Right cardiac atrium (tissue), 5 donors: Measurements from ENCODE around the gene ANKK1. TPM values are rescaled to one million over a fixed set of nuclear protein-coding genes. Genes with fewer than 3 reads are reported as not detected.

Experiments
- ATAC-seq, 2 donors: fragments of 200-7000 bp; cut with Tn5 transposase; one replicate each; pipeline versions ENCODE4 v1.8.0 to v1.9.1; 2020; ENCODE audit warnings: moderate library complexity in 2 of 2, mild to moderate bottlenecking in 1 of 2
- DNase-seq, 3 donors: peaks; one replicate each; pipeline ENCODE4 v3.0.0-alpha.2; 2020
- H3K27ac ChIP-seq: one replicate; pipeline ENCODE4 v1.5.1; 2013; ENCODE audit warnings: mild to moderate bottlenecking, low read length, control low read depth, moderate library complexity
- H3K27me3 ChIP-seq: one replicate; pipeline ENCODE4 v1.6.1; 2013; ENCODE audit not compliant: control insufficient read depth, insufficient read depth
- H3K4me1 ChIP-seq: one replicate; pipeline ENCODE4 v1.6.1; 2013; ENCODE audit warnings: low read length; ENCODE audit not compliant: control insufficient read depth, insufficient read depth
- H3K4me3 ChIP-seq: one replicate; pipeline ENCODE4 v1.5.1; 2013; ENCODE audit warnings: low read length, control low read depth
- H3K9me3 ChIP-seq: one replicate; pipeline ENCODE4 v1.6.1; 2013; ENCODE audit warnings: low read length; ENCODE audit not compliant: control insufficient read depth
- WGBS: extraction: QIAGEN DNeasy Blood & Tissue Kit; methylation state at CpG from one replicate; pipeline ENCODE4 v1.1.7; 2013; 5-methylcytosine and 5-hydroxymethylcytosine counted together
- intact Hi-C, 4 donors: fragments of 100-400 bp; cut with DNase I; formaldehyde crosslinking; loops; one replicate each; pipeline versions ENCODE4 v1.11.0 to v1.14.0; 2022 to 2023
- polyA plus RNA-seq: library from polyadenylated mRNA; stranded (reverse); fragments of 200-250 nt; gene quantifications from one replicate; pipeline ENCODE4 v1.2.3, GENCODE V29; 2013
- total RNA-seq, 4 donors: library from RNA; stranded (reverse); fragmentation: NEBNext Ultra II Directional; extraction: Animal tissue kit (Norgen Biotek cat#: 25700); gene quantifications; one replicate each; pipeline ENCODE4 v1.2.1, GENCODE V29; 2021
- donor health status: healthy with polysubstance abuse.
- donor health status: DM: no; HTN: yes; CAD: no.
- donor health status: DM: no; HTN: no; CAD: no.
- donor health status: DM: no; HTN: yes; CAD: no; lungs with severe emphysema.
- donor health status: DM: yes; HTN: yes; CAD: no.

The ANKK1 gene
- total and polyA plus RNA-seq, 5 donors: 0.14 to 0.23 TPM; not detected in 3

- no peak overlapping the region for H3K4me3 ChIP-seq
- ATAC-seq (no peak), DNase-seq (no peak)
- H3K27me3 ChIP-seq: no peaks in the 10 kb centered on the region
- H3K4me1 ChIP-seq: no peaks in the 10 kb centered on the region
- no peak overlapping the region for H3K27ac ChIP-seq
- 67% methylated on average over 1 of the region's 1 CpG for WGBS
- H3K9me3 ChIP-seq: no peaks in the 10 kb centered on the region
- intact Hi-C loops: no loop called here
Observed at GRCh38 chr11:113396690-113397089, 9.1 kb downstream of the ANKK1 start.

GRCh38 chr11:113397212-113397611 lies 9.6 kb downstream of the ANKK1 start:
- H3K27me3 ChIP-seq: no peaks in the 10 kb centered on the region
- DNase-seq: no peak
- no peak overlapping the region for H3K27ac ChIP-seq
- H3K4me3 ChIP-seq: no peak overlapping the region
- H3K4me1 ChIP-seq: no peaks in the 10 kb centered on the region
- intact Hi-C loops: no loop called here
- no peak for ATAC-seq
- 70% methylated on average over 7 of the region's 7 CpGs for WGBS
- no peaks in the 10 kb centered on the region for H3K9me3 ChIP-seq

GRCh38 chr11:113397821-113398220 lies 10.2 kb downstream of the ANKK1 start:
- Histone ChIP-seq H3K4me1 (no peaks in the 10 kb centered on the region), H3K27ac (no peak overlapping the region), H3K9me3 (no peaks in the 10 kb centered on the region), H3K27me3 (no peaks in the 10 kb centered on the region), H3K4me3 (no peak overlapping the region)
- WGBS: 93% methylated on average over 4 of the region's 4 CpGs
- ATAC-seq (no peak), DNase-seq (no peak)
- intact Hi-C loops: no loop called here

GRCh38 chr11:113398669-113399430 lies 11.3 kb downstream of the ANKK1 start:
- no peak for DNase-seq
- H3K9me3 ChIP-seq: no peaks in the 10 kb centered on the region
- H3K4me3 ChIP-seq: no peak overlapping the region
- ATAC-seq: no peak
- no peaks in the 10 kb centered on the region for H3K4me1 ChIP-seq
- H3K27me3 ChIP-seq: no peaks in the 10 kb centered on the region
- WGBS: 87% methylated on average over 24 of the region's 24 CpGs
- intact Hi-C loops: no loop called here
- no peak overlapping the region for H3K27ac ChIP-seq

- no peaks in the 10 kb centered on the region for H3K4me1 ChIP-seq
- no peaks in the 10 kb centered on the region for H3K27me3 ChIP-seq
- DNase-seq (no peak), ATAC-seq (no peak)
- WGBS: 64% methylated on average over 5 of the region's 5 CpGs
- intact Hi-C loops: no loop called here
- no peak overlapping the region for H3K27ac ChIP-seq
- H3K4me3 ChIP-seq: no peak overlapping the region
- no peaks in the 10 kb centered on the region for H3K9me3 ChIP-seq
Observed at GRCh38 chr11:113400631-113401230, 13.2 kb downstream of the ANKK1 start.

DNA sequence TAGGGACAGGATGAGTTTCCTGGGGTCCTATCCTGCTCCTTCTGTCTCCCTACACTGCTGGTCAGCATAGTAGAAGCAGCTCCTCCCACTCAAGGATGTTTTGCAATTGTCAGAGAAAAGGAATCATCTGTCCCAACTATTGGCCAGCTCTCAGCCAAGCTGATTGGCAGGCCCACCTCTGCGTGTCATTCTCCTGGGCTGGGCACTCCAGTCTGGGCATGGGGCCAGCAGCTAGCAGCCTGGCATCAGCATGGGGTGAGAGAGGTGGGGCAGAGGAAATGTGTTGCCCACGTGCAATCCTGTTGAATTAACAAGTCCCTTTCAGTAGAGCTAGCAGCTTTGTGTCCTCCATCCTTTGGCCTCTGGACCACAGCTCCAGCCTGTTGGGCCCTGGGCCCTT lies 14.1 kb downstream of the ANKK1 start:
- no peak overlapping the region for H3K4me3 ChIP-seq
- H3K4me1 ChIP-seq: no peaks in the 10 kb centered on the region
- no peaks in the 10 kb centered on the region for H3K9me3 ChIP-seq
- DNase-seq (peak; percentile 75 to 92 (median 85)), ATAC-seq (peak; percentile 87 to 92)
- H3K27ac ChIP-seq: no peak overlapping the region
- WGBS: 25% methylated on average over 2 of the region's 2 CpGs
- H3K27me3 ChIP-seq: no peaks in the 10 kb centered on the region
- intact Hi-C loops: no loop called here

DNA sequence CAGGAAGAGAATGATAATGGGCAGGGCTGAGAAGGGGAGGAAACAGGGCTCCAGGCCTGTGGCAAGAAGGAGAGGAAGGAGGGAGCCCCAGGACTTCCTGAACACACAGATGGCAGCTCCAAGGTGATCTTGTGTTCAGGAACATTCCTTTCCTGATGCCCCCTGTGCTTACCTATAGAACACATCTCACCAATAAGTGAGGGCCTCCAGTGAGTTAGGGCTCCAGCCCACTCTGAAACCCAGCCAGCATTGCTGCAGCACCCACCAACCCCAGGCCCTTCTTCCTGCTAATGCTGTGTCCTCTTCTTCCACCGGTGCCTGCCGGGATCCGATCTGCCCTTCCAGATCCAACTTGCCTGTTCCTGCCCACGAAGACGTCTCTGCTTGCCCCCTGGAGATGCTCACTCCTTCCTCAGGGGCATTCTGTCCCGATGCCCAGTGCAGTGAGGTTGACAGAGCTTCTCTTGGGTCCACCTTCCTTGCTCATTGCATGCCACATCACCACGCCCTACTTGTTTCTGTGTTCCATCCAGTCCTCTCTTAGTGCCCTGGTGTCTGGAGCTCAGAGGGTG lies 17.4 kb downstream of the ANKK1 start:
- ATAC-seq (no peak), DNase-seq (no peak)
- 91% methylated on average over 7 of the region's 7 CpGs for WGBS
- H3K4me3 ChIP-seq: no peak overlapping the region
- no peaks in the 10 kb centered on the region for H3K4me1 ChIP-seq
- no peak overlapping the region for H3K27ac ChIP-seq
- no peaks in the 10 kb centered on the region for H3K9me3 ChIP-seq
- H3K27me3 ChIP-seq: no peaks in the 10 kb centered on the region
- intact Hi-C loops: no loop called here

DNA sequence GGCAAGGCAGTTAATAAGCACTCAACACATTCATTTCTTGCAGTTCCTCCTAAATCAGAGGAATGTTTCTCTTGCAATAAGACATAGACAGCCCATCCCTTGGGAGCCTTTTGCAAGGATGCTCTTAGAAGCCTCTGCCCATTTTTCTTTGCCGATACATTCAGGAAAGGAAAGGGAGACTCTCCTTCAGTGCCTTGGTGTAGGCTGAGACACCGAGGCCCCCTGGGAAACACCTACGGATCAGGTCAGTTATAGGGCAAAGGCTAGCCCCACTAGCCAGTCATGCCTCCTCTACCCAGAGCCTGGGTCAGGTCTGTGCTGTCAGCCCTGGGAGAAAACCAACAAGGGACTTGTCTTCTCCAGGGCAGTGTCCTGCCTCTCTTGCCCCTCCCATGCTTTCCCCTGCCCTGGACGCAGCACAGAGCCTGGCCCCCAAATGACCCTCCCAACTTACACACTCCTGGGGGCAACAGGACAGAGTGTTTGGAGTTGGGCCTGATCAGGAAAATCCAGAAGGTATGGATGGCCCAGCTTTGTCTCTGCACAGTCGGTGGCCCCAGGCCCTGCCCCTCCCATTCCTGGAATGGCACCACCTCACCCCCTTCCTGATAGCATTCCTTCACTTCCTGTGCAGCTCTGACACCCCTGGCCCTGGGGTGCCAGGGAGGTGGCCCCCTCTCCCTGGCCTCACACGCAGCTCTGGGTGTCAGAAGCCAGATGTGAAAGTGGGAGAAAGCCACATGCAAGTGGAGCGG lies 18.3 kb downstream of the ANKK1 start:
- H3K27me3 ChIP-seq: no peaks in the 10 kb centered on the region
- H3K9me3 ChIP-seq: no peaks in the 10 kb centered on the region
- ATAC-seq (no peak), DNase-seq (no peak)
- no peaks in the 10 kb centered on the region for H3K4me1 ChIP-seq
- WGBS: 72% methylated on average over 7 of the region's 7 CpGs
- intact Hi-C loops: no loop called here
- no peak overlapping the region for H3K27ac ChIP-seq
- no peak overlapping the region for H3K4me3 ChIP-seq

GRCh38 chr11:113407163-113407562 lies 19.6 kb downstream of the ANKK1 start:
- 72% methylated on average over 3 of the region's 3 CpGs for WGBS
- ATAC-seq (no peak), DNase-seq (no peak)
- Histone ChIP-seq H3K27ac (no peak overlapping the region), H3K4me3 (no peak overlapping the region), H3K4me1 (no peaks in the 10 kb centered on the region), H3K27me3 (no peaks in the 10 kb centered on the region), H3K9me3 (no peaks in the 10 kb centered on the region)
- intact Hi-C loops: no loop called here

GRCh38 chr11:113408206-113408605 lies 20.6 kb downstream of the ANKK1 start:
- Histone ChIP-seq H3K9me3 (no peaks in the 10 kb centered on the region), H3K27ac (no peak overlapping the region), H3K27me3 (no peaks in the 10 kb centered on the region), H3K4me1 (no peaks in the 10 kb centered on the region), H3K4me3 (no peak overlapping the region)
- intact Hi-C loops: no loop called here
- DNase-seq: no peak
- no peak for ATAC-seq
- WGBS: 60% methylated on average over 9 of the region's 9 CpGs

DNA sequence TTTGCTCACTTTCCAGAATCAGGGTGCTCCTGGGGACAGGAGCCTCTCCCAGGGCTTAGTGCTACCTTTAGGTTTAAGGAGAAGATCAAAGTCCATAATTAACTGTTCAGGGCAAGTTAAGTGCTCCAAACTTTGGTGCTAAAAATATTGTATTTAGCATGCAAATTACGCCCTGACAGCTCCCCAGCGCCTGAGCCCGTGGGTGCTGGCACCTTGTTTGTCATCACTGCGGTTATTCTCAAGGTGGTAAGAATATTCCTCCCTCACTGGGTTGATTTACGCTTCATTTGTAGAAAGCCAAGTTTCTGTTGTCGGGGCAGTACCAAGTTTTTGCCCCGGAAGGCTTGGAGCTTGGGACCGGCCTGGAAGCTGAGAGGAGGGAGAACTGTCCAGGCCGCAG lies 21.3 kb downstream of the ANKK1 start:
- H3K4me3 ChIP-seq: no peak overlapping the region
- 84% methylated on average over 9 of the region's 9 CpGs for WGBS
- H3K9me3 ChIP-seq: no peaks in the 10 kb centered on the region
- ATAC-seq (no peak), DNase-seq (no peak)
- H3K27me3 ChIP-seq: no peaks in the 10 kb centered on the region
- H3K27ac ChIP-seq: no peak overlapping the region
- intact Hi-C loops: no loop called here
- no peaks in the 10 kb centered on the region for H3K4me1 ChIP-seq
